Upper lobe of left lung (tissue), 4 donors: ENCODE results near the gene PRPF8.

ENCODE experiments used
- EP300 ChIP-seq, 4 donors: sonication (generic); formaldehyde crosslinking; IDR thresholded peaks; one replicate each; pipeline ENCODE4 v1.5.1; 2017; ENCODE audit warnings: antibody characterized with exemption in 4 of 4, control low read depth in 2 of 4
- POLR2A ChIP-seq, 4 donors: fragments of 450-650 bp; IDR thresholded peaks; one replicate each; pipeline ENCODE4 v1.5.1; 2016 to 2017; ENCODE audit warnings: antibody characterized with exemption in 4 of 4, mild to moderate bottlenecking in 2 of 4
- POLR2AphosphoS5 ChIP-seq, 2 donors: sonication (generic); formaldehyde crosslinking; IDR thresholded peaks; one replicate each; pipeline ENCODE4 v1.5.1; 2017; ENCODE audit warnings: antibody characterized with exemption in 2 of 2
- TF ChIP-seq, protein P1 (sequence below), 6 experiments: fragments of 450-650 bp in 4 of 6; fragments of 200-600 bp in 2 of 6; sonication (generic) in 2 of 6; IDR thresholded peaks; one replicate each; pipeline ENCODE4 v1.5.1; 2016 to 2019; ENCODE audit warnings: antibody characterized with exemption in 6 of 6

- TF ChIP-seq, protein P1, sequence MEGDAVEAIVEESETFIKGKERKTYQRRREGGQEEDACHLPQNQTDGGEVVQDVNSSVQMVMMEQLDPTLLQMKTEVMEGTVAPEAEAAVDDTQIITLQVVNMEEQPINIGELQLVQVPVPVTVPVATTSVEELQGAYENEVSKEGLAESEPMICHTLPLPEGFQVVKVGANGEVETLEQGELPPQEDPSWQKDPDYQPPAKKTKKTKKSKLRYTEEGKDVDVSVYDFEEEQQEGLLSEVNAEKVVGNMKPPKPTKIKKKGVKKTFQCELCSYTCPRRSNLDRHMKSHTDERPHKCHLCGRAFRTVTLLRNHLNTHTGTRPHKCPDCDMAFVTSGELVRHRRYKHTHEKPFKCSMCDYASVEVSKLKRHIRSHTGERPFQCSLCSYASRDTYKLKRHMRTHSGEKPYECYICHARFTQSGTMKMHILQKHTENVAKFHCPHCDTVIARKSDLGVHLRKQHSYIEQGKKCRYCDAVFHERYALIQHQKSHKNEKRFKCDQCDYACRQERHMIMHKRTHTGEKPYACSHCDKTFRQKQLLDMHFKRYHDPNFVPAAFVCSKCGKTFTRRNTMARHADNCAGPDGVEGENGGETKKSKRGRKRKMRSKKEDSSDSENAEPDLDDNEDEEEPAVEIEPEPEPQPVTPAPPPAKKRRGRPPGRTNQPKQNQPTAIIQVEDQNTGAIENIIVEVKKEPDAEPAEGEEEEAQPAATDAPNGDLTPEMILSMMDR (IDR thresholded peaks at IDR 0.05), result no peak
- TF ChIP-seq POLR2A (IDR thresholded peaks at IDR 0.05) (no peak), EP300 (IDR thresholded peaks at IDR 0.05) (no peak), POLR2AphosphoS5 (IDR thresholded peaks at IDR 0.05) (no peak)
Observed at GRCh38 chr17:1621273-1621954, 63.3 kb downstream of the PRPF8 start.
